HG03521 (cell line): ENCODE data around the gene CAMSAP2.
A peak's percentile ranks its signal among the peaks of the same experiment; 100 is the strongest.

Experiments
- ATAC-seq: cut with Tn5 transposase; IDR thresholded peaks from one replicate; pipeline ENCODE4 v1.9.1; 2021; ENCODE audit warnings: mild to moderate bottlenecking, moderate library complexity; ENCODE audit not compliant: unreplicated experiment

The CAMSAP2 gene

GRCh38 chr1:200895801-200896530, 157.3 kb downstream of the CAMSAP2 start:
- no peak for ATAC-seq

- ATAC-seq: no peak
Measured at GRCh38 chr1:200896531-200897196, 158.0 kb downstream of the CAMSAP2 start.

DNA sequence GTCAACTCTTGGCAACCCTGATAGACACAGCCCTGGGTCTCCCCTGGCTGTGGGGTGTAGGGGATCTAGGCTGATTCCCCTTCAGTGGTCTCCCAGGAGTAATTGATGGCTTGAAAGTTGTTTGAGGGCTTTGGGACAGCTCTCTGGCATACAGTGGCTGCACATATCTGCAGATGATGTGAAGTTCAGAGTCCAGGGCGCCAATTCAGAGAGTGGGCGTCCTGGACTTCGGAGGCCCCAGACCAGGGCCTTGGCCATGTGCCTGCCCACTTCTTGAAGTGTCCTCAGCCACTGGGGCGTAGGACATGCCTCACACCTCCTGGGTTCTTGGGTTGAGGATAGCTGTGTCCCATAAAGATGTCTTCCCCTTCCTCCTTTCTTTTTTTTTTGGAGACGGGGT, 158.6 kb downstream of the CAMSAP2 start:
- no peak for ATAC-seq

DNA sequence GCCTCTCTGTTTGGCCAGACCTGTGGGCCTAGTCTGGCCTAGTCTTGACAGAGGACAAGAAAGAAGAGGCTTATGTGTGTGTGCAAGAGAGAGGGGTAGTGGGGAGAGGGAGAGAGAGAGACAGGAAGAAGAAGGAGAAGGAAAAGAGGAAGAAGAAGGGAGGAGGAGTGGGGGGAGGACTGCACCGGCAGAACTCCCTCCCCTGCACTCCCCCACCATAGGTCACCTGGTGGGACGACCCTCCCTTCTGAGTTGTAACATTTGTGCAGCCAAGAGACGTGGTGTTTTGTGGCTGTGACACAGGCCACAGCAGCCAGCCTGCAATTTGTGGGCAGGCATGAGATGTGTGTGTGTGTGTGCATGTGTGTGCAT, 160.3 kb downstream of the CAMSAP2 start:
- no peak for ATAC-seq

DNA sequence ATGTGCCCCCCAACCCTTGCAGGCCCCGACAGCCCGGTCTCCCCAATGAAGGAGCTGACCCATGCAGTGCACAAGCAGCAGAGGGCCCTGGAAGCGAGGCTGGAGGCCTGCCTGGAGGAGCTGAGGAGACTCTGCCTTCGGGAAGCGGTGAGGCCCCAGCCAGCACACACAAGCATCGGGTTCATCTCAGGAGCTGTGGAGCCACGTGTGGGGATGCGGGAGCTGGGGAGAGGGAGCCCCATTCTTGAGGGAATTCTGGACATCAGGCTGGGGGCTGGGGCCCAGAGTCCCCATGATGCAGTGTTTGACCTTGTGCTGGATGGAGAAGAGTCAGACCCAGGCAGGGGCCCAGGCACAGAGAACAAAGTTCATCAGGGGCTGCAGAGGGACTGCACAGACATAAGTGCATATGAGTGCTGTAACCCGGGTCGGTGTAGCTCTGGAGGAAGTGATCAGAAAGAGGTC, 160.8 kb downstream of the CAMSAP2 start:
- no peak for ATAC-seq

DNA sequence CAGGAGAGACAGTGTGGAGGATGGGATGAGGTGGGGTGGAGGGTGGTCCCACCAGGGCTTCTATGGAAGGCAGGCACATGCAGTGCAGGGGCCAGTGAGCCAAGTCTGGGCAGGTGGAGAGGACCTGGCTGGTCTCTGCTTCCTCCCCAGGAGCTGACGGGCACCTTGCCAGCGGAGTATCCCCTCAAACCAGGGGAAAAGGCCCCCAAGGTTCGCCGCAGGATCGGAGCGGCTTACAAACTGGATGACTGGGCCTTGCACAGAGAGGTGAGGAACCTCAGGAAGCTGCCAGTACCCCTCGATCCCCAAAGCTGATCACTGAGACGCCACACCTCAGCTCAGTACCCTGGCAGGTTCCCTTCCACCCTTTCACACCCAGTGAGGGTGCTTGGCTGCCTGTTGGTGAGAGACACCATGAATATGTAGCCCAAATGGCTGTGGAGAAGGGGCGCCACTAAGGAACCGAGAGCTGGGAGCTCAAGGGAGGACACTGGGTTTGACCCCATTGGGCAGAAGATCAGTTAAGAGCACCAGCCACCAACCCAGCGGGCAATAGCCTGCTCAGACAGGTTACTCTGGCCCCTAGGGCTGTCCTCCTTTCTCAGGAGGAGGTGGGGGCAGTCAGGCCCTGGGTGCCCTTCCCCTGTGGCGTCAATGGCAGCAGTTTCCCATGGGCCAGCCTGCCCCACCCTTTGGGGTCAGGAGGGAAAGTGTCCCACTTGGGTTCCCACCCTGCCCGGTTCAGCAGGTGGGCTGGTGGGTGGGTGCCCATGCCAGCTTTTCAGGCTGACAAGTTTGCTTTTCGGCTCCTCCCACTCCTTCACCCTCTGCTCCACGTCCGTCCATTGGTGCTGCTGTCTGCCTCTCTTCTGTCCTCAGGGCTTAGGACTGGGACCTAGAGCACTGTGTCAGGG, 161.5 kb downstream of the CAMSAP2 start:
- ATAC-seq: no peak

DNA sequence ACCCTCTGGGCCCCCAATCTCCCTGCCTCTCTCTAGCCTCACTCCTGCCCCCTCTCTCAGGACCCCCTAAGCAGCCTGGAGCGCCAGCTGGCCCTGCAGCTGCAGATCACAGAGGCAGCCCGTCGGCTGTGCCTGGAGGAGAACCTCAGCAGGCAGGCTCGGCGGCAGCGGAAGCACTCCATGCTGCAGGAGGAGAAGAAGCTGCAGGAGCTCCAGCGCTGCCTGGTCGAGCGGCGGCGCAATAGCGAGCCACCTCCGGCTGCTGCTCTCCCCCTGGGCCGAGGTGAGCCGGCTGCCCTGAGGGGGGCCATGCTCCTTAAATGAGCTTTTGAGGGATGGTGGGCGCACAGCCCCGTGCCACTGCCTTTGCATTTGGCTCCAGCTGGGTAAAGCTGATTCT, 162.2 kb downstream of the CAMSAP2 start:
- ATAC-seq: no peak

DNA sequence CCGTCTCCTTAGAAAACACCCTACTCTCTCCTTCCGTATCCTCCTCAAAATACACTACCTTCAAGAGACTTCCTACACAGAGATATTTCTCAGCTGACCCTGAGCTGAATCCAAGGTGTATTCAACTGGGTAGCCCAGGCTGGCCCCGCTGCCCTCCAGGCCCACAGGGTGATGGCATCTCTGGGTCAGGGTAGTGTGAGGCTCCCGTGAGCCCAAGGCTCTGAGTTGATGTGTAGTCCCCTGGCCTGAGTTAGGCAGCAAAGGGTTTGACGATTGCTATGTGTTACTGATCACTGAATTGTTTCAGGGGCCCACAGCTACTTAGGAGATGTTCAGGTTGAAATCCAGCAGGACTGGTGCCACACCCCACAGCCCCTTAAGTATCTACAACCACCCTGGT, 162.7 kb downstream of the CAMSAP2 start:
- no peak for ATAC-seq

- no peak for ATAC-seq
Measured at GRCh38 chr1:200901796-200902444, 163.2 kb downstream of the CAMSAP2 start.

- ATAC-seq: no peak
Measured at GRCh38 chr1:200903793-200904192, 165.1 kb downstream of the CAMSAP2 start.

- ATAC-seq: no peak
Measured at GRCh38 chr1:200904772-200905171, 166.1 kb downstream of the CAMSAP2 start.

DNA sequence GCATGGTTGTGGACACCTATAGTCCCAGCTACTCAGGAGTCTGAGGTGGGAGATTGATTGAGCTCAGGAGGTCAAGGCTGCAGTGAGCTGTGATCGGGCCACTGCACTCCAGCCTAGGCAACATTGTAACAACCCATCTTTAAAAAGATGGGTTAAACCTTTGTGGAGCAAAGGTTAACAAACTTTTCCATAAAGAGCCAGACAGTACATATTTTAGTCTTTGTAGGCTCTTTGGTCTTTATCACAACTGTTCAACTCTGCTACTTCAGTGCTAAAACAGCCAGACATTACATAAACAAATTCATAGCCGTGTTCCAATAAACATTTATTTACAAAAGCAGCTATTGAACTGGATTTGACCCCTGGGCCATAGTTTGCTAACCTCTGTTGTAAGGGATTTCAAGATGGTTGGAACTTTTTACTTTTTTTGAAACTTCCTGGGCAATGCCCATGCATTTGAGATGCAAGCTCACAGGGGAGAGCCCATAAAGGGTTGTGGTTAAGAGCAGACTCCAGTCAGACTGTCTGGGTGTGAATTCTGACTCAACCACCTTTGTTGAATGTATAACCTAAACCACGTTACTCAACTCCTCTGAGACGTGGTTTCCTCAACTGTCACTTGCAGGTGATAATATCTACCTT, 166.8 kb downstream of the CAMSAP2 start:
- no peak for ATAC-seq

DNA sequence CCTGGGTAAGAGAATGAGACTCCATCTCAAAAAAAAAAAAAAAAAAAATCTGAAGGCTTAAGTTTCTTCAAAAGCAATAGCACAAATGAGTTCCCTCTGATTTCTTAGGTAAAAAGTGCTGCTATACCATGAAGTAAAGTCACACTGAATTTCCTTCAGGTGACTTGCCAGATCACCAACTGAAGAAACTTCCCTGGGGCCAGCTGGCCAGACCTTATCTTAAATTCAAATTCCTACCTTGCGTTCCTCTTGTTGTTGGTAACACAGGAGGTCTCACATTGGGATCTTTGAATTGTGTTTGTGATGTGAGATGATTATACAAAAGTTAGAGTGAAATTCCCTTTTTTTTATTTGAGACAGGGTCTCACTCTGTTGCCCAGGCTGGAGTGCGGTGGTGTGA, 167.8 kb downstream of the CAMSAP2 start:
- no peak for ATAC-seq

GRCh38 chr1:200907611-200908097, 169.0 kb downstream of the CAMSAP2 start:
- peak; percentile 42 for ATAC-seq

DNA sequence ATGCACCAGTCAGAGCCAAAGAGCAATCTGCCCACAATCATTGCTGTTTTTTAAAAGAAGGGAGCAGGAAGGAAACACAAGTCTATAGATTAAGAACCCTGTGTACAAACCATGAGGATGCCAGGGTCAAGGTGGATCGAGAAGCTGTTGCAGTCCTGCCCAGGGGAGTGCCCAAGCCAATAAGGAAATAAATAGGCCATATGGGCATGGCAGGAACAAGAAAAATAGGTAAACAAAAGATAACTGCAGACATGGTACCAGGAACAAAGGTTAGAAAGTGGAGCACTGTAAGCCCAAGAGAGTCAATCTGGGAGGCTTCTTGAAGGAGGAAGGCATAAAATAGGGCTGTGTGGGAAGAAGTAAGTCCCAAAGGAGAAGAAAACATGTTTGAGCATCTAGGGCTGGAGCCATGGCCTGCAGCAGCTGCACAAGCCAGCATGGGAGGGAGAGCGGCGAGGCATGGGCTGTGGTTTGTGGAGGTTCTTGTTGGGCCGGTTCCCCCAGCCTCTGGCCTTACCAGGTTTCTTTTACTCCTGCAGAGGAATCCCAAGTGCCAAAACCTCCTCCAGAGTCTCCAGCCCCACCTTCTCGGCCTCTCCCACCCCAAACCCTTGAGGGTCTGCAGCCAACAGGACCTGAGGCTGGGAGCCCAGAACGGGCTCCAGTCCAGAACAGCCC, 169.6 kb downstream of the CAMSAP2 start:
- ATAC-seq: no peak

GRCh38 chr1:200909071-200909470, 170.4 kb downstream of the CAMSAP2 start:
- no peak for ATAC-seq

DNA sequence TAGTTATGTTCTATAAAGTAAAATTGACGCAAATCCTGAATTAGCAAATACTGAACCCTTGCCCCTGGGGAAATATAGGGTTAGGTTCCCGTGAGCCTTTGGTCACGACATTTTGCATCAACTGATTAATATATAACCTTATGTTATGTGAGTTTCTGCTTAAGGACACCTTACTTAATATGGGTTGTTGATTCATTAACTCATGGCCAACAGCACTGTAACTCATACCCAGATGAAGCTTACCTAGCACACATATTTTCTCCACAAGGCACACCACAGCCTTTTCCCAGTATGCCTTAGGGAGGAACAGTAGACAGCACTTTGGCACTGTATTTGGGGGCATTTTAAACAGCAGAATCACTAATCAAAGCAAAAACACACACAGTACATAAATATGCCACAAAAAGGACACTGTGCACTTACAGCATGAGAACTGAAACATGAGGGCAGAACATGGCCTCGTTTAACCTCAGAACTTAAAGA, 171.1 kb downstream of the CAMSAP2 start:
- no peak for ATAC-seq
